GM18858 (cell line): Measurements from ENCODE around the gene STAG3.
"Not testable (repeated sequence)": the region's sequence is repeated elsewhere in the genome, so short reads cannot be mapped to it uniquely, and the experiment has no call there.

Experiments used
- ATAC-seq: cut with Tn5 transposase; IDR thresholded peaks from one replicate; pipeline ENCODE4 v1.9.1; 2021; ENCODE audit not compliant: unreplicated experiment

Gene STAG3, protein sequence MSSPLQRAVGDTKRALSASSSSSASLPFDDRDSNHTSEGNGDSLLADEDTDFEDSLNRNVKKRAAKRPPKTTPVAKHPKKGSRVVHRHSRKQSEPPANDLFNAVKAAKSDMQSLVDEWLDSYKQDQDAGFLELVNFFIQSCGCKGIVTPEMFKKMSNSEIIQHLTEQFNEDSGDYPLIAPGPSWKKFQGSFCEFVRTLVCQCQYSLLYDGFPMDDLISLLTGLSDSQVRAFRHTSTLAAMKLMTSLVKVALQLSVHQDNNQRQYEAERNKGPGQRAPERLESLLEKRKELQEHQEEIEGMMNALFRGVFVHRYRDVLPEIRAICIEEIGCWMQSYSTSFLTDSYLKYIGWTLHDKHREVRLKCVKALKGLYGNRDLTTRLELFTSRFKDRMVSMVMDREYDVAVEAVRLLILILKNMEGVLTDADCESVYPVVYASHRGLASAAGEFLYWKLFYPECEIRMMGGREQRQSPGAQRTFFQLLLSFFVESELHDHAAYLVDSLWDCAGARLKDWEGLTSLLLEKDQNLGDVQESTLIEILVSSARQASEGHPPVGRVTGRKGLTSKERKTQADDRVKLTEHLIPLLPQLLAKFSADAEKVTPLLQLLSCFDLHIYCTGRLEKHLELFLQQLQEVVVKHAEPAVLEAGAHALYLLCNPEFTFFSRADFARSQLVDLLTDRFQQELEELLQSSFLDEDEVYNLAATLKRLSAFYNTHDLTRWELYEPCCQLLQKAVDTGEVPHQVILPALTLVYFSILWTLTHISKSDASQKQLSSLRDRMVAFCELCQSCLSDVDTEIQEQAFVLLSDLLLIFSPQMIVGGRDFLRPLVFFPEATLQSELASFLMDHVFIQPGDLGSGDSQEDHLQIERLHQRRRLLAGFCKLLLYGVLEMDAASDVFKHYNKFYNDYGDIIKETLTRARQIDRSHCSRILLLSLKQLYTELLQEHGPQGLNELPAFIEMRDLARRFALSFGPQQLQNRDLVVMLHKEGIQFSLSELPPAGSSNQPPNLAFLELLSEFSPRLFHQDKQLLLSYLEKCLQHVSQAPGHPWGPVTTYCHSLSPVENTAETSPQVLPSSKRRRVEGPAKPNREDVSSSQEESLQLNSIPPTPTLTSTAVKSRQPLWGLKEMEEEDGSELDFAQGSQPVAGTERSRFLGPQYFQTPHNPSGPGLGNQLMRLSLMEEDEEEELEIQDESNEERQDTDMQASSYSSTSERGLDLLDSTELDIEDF

GRCh38 chr7:100177045-100178001 lies at the start of gene STAG3, which contains the start of gene GPC2:
Gene STAG3, plus strand, starts transcription at chr7:100177918. Its CDS starts 2,639 bp downstream, at chr7:100180557.
Gene GPC2, minus strand, starts transcription at chr7:100177381. Its CDS starts 182 bp downstream, at chr7:100177199.
- peak; percentile 57 for ATAC-seq

DNA sequence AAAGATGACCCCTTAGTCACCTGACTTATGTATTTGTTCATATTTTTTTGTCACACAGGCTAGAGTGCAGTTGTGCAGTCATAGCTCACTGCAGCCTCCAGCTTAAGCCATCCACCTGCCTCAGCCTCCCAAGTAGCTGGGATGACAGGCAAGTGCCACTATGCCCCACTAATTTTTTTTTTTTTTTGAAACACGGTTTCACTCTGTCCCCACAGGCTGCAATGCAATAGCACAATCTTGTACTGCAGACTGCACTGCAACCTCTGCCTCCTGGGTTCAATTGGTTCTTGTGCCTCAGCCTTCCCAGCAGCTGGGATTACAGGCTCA lies 49.1 kb upstream of the STAG3 start:
- no peak for ATAC-seq

DNA sequence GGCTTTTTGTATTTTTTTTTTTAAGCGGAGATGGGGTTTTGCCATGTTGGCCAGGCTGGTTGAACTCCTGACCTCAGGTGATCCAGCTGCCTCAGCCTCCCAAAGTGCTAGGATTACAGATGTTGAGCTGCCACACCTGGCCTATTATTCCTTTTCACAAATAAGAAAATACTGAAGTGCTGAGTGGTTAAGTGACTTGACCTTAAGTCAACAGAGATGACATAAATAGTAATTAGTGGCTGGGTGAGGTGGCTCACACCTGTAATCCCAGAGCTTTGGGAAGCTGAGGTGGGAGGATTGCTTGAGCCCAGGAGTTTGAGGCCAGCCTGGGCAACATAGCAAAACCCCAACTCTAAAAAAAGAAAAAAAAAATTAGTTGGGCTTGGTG lies 47.5 kb upstream of the STAG3 start:
- ATAC-seq = not testable (repeated sequence)

DNA sequence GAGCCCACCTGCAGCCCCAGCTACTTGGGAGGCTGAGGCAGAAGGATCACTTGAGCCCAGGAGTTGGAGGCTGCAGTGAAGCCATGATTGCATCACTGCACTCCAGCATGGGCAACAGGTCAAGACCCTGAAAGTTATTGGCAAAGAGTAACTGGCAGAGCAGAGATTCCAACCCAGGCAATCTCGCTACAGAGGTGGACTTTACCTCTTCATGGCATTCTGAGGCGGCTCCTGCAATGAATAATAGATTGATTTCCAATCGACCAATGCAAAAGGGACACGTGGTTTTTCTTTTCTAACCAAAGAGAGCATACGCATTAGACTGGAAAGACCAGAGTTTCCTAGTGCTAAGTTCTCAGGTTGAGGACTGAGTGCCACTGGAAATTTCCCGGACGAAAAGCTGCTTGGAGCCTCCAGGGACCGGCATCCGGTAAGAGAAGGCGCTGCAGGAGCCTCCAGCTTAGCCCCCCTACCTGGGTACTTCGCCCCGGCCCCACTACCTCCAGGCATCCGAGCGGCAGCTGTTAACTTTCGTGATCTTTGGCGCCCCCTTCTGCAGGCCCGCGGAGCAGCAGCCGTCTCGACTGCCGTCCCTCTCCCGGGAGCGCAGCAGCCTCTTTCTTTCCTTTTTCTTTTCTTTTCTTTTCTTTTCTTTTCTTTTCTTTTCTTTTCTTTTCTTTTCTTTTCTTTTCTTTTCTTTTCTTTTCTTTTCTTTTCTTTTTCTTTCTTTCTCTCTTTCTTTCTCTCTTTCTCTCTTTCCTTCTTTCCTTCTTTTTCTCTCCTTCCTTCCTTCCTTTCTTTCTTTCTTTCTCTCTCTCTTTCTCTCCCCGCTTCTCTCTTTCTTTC lies 46.9 kb upstream of the STAG3 start:
- ATAC-seq = no peak

GRCh38 chr7:100132126-100132525 lies 45.6 kb upstream of the STAG3 start:
- ATAC-seq = no peak

DNA sequence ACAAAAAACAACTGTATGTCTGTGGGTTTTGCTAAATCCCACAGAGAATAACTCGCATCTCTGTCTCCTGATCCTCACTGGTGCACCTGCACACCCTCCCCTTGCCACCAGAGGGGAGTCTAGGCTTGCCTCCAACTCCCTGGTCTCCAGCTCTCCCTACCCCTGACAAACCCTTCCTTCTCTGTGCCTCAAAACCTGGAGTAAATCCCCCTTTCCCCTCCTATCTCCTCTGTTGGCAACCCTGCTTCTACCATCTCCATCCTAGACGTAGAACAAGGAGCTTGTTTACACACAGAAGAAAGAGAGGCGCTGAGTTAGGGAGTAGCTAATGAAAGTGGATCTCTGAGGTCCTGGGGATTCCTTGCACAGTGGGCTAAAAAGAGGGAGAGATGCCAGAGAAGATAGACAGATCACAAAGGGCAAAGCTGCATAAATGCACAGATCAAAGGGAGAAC lies 45.0 kb upstream of the STAG3 start:
- no peak for ATAC-seq

- ATAC-seq = no peak
These were observed 39.6 kb upstream of the STAG3 start for GRCh38 chr7:100137851-100138760.

GRCh38 chr7:100141555-100141949 lies 36.2 kb upstream of the STAG3 start:
- no peak for ATAC-seq

GRCh38 chr7:100142461-100142860 lies 35.3 kb upstream of the STAG3 start:
- no peak for ATAC-seq

DNA sequence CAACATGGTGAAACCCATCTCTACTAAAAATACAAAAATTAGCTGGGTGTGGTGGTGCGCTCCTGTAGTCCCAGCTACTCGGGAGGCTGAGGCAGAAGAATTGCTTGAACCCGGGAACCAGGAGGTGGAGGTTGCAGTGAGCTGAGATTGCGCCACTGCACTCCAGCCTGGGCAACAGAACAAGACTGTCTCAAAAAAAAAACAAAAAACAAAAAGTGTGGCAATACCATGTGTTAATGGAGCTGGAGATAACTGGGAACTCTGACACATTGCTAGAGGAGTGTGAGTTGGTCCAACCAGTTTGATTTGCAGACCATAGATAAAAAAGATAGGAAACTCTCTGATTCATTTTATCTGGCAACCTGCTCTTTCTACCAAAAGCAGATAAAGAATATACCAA lies 31.4 kb upstream of the STAG3 start:
- ATAC-seq = not testable (repeated sequence)

DNA sequence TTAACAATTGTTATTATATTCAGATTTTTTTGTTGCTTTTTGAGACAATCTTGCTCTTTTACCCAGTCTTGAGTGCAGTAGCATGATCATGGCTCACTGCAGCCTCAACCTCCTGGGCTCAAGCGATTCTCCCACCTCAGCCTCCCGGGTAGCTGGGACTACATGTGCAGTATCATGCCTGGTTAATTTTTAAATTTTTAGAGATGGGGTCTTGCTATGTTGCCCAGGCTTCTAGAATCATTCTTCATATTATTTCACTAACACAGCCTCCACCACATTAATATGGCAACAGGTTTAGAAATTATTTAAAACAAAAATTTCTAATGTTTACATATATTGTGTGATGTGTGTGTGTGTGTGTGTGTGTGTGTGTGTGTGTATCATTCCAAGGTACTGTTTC lies 30.4 kb upstream of the STAG3 start:
- ATAC-seq = no peak

DNA sequence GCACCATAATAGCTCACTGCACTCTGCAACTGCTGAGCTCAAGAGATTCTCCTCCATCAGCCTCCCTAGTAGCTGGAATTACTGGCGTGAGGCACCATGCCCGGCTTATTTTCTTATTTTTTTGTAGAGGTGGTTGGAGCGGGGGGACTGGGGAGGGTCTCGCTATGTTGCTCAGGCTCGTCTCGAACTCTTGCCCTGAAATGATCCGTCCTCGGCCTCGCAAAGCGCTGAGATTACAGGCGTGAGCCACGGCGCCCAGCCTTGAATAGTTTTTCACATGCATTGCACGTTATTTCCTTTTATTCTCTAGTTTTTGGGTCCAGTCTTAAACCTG lies 29.5 kb upstream of the STAG3 start:
- ATAC-seq = no peak

DNA sequence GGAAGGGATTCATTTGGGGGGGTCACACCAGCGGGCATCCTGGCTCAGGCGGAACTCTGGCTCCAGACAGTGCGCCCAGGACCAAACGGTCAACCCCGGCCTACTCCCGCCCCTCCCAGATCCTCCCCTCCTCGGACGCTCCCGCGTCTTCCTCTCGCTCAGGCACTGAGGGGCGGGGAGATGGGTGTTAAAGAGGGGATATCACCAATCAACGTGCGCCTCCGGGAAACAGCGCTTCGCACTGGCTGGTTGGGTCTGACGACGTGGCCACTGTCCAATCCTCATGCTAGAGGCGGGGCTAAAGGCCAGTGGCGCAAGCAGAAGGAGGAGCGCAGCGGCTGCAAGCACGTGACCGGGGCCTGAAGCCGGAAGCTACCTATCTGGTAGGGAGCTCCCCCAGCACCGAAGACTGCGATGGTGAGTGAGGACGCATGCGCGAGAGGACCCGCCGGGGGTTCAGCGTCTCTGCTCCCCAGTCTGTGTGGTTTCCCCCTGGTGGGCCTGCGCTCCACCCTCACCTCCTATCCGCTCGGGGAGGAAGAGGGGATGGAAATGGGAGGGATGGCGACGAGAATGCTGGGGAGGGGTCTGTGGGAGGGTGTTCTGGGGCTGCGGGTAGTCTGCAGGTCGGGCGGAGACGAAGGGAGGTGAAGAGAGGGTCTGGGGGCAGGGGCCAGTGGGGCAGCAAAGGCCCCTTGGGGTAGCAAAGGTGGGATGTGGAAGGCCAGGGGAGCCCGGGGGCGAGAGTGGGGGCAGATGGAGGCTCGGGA lies 29.0 kb upstream of the STAG3 start, which contains the start of gene LAMTOR4:
Gene LAMTOR4 (plus strand): TSS at position 360 of the 770 bp plus-strand sequence. CDS start 55 bp downstream, at position 415.
- ATAC-seq = peak; percentile 92

GRCh38 chr7:100152404-100152803 lies 25.3 kb upstream of the STAG3 start:
- no peak for ATAC-seq

DNA sequence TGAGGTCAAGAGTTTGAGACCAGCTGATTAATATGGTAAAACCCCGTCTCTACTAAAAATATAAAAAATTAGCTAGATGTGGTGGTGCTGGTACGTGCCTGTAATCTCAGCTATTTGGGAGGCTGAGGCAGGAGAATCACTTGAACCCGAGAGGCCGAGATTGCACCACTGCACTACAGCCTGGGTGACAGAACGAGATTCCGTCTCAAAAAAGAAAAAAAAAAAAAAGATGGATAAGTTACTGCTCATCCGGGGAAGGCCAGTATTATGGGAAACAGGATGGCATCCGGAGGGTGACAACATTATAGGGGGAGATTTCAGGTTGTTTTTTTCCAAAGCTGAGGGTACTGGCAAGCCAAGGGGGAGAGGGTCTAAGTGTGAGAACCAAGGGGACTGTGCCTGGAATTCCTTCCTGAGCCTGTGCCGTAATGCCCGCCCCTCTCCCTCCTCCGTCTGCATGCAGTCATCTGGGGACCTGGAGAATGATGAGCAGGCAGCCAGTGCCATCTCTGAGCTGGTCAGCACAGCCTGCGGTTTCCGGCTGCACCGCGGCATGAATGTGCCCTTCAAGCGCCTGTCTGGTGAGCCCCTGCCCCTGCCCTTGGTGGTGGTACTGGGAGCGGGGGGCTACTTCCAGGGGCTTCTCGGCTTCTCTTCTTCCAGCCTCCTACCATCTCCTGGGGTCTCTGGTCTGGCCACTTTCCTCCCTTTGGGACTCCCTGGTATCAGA lies 24.6 kb upstream of the STAG3 start:
- no peak for ATAC-seq

DNA sequence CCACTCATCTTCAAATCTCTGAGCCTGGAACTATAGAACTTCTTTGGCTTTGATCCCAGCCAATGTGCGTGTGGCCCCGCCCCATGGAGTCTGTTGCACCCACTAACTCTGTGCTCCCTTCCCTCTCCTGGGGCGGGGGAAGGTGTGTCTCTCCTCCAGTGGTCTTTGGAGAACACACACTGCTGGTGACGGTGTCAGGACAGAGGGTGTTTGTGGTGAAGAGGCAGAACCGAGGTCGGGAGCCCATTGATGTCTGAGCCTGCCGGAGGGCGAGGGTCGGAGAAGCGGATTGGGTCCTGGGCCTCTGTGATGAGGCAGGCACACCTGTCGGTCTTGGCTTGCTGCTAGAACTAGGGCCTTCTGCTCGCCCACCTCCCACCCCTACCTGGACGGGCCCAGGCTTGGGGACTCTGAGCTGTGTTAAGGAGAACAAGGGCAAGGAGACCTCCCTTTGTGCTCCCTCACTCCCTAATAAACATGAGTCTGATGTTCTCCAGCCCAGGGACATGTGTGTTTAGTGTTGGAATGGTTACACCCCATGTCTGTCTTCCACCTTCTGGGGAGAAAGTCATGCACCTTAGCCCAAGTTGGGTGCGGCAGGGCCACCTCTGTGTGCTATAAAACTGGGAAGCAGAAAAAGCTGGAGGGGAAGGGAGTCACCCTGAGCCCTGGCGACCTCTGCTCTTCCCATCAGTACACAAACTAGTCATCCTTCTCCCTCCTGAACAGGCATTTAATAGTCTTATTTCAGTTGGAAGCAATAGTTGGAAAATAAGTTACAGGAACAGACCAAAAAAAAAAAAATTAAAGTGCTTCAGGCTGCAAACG lies 23.8 kb upstream of the STAG3 start:
- no peak for ATAC-seq
